NOMO-1 treated with DMSO at 0.1 percent for 48 hours (cell line): ENCODE measurements around the gene SIK3.
A peak's percentile ranks its signal among the peaks of the same experiment; 100 is the strongest.
"Not testable (repeated sequence)": the region's sequence is repeated elsewhere in the genome, so short reads cannot be mapped to it uniquely, and the experiment has no call there.

Experiments
- DNase-seq: peaks from one replicate; lab custom pipeline; 2025; ENCODE audit not compliant: unreplicated experiment; lab: John Stamatoyannopoulos, UW

SIK3 gene

GRCh38 chr11:117098269-117099232, at the start of gene SIK3:
TSS of gene SIK3 (minus strand) at chr11:117098428. CDS start at chr11:117098415, 13 bp downstream.
- DNase-seq = peak; percentile 86

- no peak for DNase-seq
These were observed 48.3 kb upstream of the SIK3 start for GRCh38 chr11:117146521-117146920.

- DNase-seq = peak; percentile 54
These were observed 47.1 kb upstream of the SIK3 start for GRCh38 chr11:117145393-117145761.

GRCh38 chr11:117144477-117145392, 46.5 kb upstream of the SIK3 start:
- DNase-seq = peak; percentile 85

GRCh38 chr11:117143871-117144476, 45.7 kb upstream of the SIK3 start, which contains the start of gene PAFAH1B2:
TSS of gene PAFAH1B2 (plus strand) at chr11:117144287. CDS start at chr11:117152448, 8,161 bp downstream.
- DNase-seq = peak; percentile 87

- peak; percentile 25 for DNase-seq
These were observed 45.2 kb upstream of the SIK3 start for GRCh38 chr11:117143390-117143789.

- DNase-seq = not testable (repeated sequence)
These were observed 39.2 kb upstream of the SIK3 start for GRCh38 chr11:117137223-117138086.

- not testable (repeated sequence) for DNase-seq
These were observed 36.8 kb upstream of the SIK3 start for GRCh38 chr11:117134979-117135378.

GRCh38 chr11:117134431-117134830, 36.2 kb upstream of the SIK3 start:
- no peak for DNase-seq

GRCh38 chr11:117130879-117131278, 32.7 kb upstream of the SIK3 start:
- no peak for DNase-seq

GRCh38 chr11:117130396-117130795, 32.2 kb upstream of the SIK3 start:
- DNase-seq = not testable (repeated sequence)

- no peak for DNase-seq
These were observed 30.1 kb upstream of the SIK3 start for GRCh38 chr11:117128289-117128688.

- no peak for DNase-seq
These were observed 29.1 kb upstream of the SIK3 start for GRCh38 chr11:117127171-117127901.

- DNase-seq = no peak
These were observed 28.2 kb upstream of the SIK3 start for GRCh38 chr11:117126223-117126965.

- no peak for DNase-seq
These were observed 24.3 kb upstream of the SIK3 start for GRCh38 chr11:117122556-117122955.

- no peak for DNase-seq
These were observed 22.9 kb upstream of the SIK3 start for GRCh38 chr11:117121176-117121575.

GRCh38 chr11:117117681-117118080, 19.5 kb upstream of the SIK3 start:
- DNase-seq = no peak

- DNase-seq = not testable (repeated sequence)
These were observed 14.7 kb upstream of the SIK3 start for GRCh38 chr11:117112939-117113338.

- DNase-seq = not testable (repeated sequence)
These were observed 14.3 kb upstream of the SIK3 start for GRCh38 chr11:117112497-117112896.
